ENCODE results near the gene ARL17A. TPM values are rescaled to one million over a fixed set of nuclear protein-coding genes. Genes with fewer than 3 reads are reported as not detected.
"Not testable (repeated sequence)": the region's sequence is repeated elsewhere in the genome, so short reads cannot be mapped to it uniquely, and the experiment has no call there.

ARL17A gene
- total RNA-seq, 1 donor from 2014 or later = 46.3 TPM

DNA sequence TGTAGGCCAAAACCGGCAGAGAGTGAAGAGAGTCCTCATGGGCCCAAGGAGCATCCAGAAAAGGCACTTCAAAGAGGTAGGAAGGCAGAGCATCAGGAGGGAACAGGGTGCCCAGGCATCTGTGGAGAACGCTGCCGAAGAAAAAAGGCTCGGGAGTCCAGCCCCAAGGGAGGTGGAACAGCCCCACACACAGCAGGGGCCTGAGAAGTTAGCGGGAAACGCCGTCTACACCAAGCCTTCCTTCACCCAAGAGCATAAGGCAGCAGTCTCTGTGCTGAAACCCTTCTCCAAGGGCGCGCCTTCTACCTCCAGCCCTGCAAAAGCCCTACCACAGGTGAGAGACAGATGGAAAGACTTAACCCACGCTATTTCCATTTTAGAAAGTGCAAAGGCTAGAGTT is 30.9 kb downstream of the ARL17A start:
- not testable (repeated sequence) for DNase-seq (ENCODE audit: low spot score)

DNA sequence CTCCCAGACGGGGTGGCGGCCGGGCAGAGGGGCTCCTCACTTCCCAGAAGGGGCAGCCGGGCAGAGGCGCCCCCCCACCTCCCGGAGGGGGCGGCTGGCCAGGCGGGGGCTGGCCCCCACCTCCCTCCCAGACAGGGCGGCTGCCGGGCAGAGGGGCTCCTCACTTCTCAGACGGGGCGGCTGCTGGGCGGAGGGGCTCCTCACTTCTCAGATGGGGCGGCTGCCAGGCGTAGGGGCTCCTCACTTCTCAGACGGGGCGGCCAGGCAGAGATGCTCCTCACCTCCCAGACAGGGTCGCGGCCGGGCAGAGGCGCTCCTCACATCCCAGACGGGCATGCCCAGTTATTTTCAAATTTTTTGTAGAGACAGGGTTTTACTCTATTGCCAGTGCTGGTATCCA is 44.8 kb downstream of the ARL17A start:
- DNase-seq (ENCODE audit: low spot score) = not testable (repeated sequence)

DNA sequence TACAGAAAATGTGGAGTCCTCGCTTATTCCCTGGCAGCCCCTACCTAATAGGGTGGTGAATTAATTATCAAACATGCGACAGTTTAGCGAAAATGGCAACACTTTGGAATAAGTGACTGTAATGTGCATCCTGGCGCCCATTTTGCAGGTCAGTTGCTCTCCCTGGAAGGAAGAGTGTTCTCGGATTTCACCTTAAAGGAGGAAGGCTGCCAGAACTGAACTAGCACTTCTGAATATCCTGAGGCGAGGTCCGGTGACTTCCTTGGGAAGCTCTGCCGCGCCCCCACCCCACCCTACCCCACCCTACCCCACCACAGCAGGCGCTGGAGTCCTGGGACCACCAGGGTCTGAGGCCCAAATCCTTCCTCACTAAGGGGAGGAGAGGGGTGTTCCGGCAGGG is 67.3 kb downstream of the ARL17A start, which contains the start of gene LRRC37A2:
LRRC37A2 (plus strand) TSS at position 301 of the 400 bp plus-strand sequence. CDS start 245 bp downstream, outside the sequence.
- DNase-seq (ENCODE audit: low spot score) = not testable (repeated sequence)

- not testable (repeated sequence) for DNase-seq (ENCODE audit: low spot score)
Observed at GRCh38 chr17:46505896-46506295, 73.6 kb downstream of the ARL17A start.

DNA sequence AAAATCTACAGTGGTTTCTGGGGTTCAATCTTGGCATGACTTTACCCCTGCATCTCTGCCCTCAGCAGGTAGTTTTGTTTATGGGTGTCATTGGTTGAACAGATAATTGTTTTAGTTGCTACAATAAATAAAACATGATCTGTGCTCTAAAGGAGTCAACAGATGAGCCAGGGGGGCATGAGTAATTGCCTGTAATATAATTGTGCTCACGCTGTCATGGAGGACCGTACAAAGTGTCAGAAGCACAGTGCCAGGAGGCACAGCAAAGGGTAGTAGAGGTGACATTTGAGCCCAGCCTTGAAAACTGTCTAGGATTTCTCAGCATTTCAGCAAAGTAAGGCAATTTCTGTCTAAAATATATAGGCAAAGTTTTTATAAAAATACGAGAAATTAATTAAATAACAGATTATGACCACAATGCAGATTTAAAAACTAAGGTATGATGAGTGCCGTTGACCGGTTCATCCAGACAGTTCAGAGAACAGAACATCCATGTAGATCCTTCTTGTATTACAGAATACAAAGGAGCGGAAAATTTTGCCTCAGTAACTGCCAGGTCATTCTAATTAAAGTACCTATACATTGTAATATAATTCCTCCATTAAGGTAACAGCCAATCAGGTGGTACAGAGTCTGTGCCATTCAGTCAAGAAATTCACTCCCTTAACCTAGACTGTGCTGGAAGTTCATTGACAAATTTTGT is 79.9 kb downstream of the ARL17A start:
- DNase-seq (ENCODE audit: low spot score) = not testable (repeated sequence)

DNA sequence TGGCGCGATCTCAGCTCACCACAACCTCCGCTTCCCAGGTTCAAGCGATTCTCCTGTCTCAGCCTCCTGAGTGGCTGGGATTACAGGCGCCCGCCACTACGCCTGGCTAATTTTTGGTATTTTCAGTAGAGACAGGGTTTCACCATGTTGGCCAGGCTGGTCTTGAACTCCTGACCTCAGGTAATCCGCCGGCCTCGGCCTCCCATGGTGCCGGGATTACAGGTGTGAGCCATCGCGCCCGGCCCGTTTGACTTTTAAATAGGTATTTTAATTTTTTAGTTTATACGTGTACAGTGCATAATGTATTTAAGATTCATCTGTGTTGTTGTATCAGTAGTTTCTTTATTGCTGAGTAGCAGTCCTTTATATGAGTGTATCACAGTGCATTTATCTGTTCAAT is 87.5 kb downstream of the ARL17A start:
- DNase-seq (ENCODE audit: low spot score) = not testable (repeated sequence)

- not testable (repeated sequence) for DNase-seq (ENCODE audit: low spot score)
Observed at GRCh38 chr17:46481310-46481709, 98.2 kb downstream of the ARL17A start.

DNA sequence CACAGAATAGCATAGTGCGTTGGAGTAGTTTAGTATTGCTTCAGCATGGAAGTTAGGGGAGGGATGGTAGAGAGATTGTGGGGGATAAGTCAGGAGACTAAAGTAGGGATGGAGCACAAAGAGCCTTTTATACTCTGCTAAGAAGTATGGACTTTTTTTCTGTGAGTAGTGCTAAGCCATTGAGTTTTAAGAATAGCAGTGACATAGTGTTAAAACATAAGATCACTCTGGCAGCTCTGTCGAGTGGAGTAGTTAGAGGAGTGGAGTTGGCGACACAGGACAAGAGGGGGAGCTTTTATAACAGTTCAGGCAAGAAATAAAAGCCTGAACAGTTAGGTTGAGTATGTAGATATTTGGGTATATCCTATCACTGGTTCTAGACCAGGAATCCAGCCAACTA is 100.7 kb downstream of the ARL17A start:
- not testable (repeated sequence) for DNase-seq (ENCODE audit: low spot score)

- DNase-seq (ENCODE audit: low spot score) = not testable (repeated sequence)
Observed at GRCh38 chr17:46475583-46475982, 103.9 kb downstream of the ARL17A start.

DNA sequence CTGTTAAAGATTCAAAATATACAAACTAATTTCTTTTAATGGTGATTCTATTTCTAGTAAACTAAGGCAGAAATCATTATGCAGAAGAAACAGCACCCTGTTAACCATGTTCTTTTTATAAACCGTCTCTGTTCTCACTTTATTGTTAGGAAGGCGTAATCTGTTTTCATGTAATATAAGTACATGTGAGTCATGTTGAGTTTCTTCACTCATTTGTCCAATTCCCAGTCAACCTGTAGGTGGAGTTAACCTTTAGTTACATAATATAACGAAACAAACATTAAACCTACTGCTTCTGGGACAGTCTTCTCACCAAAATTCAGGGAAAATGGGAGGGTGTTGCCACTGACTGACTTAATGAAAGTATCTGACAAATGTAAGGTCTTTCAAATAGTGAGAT is 105.0 kb downstream of the ARL17A start:
- not testable (repeated sequence) for DNase-seq (ENCODE audit: low spot score)

GRCh38 chr17:46467618-46468017 is 111.9 kb downstream of the ARL17A start:
- not testable (repeated sequence) for DNase-seq (ENCODE audit: low spot score)

Other genes with a start within 250 kb of the ARL17A start
- 32.4 TPM for gene ARL17B, start 217.9 kb downstream of the ARL17A start, total RNA-seq
- gene LRRC37A2, start 67.2 kb downstream of the ARL17A start, total RNA-seq = 18.5 TPM
- 76.7 TPM for gene NSF, start 11.0 kb upstream of the ARL17A start, total RNA-seq
- gene WNT3, start 239.0 kb upstream of the ARL17A start, total RNA-seq = 1.0 TPM